Endothelial cell of umbilical vein (primary cell): ENCODE results near the gene POU6F2.

ENCODE experiments used
- CTCF ChIP-seq, 2 donors: IDR thresholded peaks; 1 replicate in 1 of 2; 2 replicates in 1 of 2; pipeline ENCODE4 v1.5.1; 2011; ENCODE audit warnings: low read length in 2 of 2, mild to moderate bottlenecking in 2 of 2, moderate library complexity in 2 of 2, control low read depth in 1 of 2, inconsistent platforms in 1 of 2, low read depth in 1 of 2; ENCODE audit not compliant: insufficient read depth in 1 of 2; ENCODE audit errors: extremely low read depth in 1 of 2
- EZH2 ChIP-seq: IDR thresholded peaks from 2 replicates; pipeline ENCODE4 v1.6.1; 2012; ENCODE audit warnings: borderline replicate concordance, low read depth, mild to moderate bottlenecking, moderate library complexity, low read length, inconsistent platforms; ENCODE audit not compliant: severe bottlenecking
- GATA2 ChIP-seq: IDR thresholded peaks from 2 replicates; pipeline ENCODE4 v1.7.0; 2011; ENCODE audit warnings: low read depth, mild to moderate bottlenecking, moderate library complexity, mixed read lengths, low read length; ENCODE audit not compliant: insufficient read length, insufficient read depth
- POLR2A ChIP-seq: IDR thresholded peaks from 2 replicates; pipeline ENCODE4 v1.6.1; 2012; ENCODE audit warnings: low read depth, mild to moderate bottlenecking, control low read depth, low read length
- POLR2AphosphoS5 ChIP-seq: IDR thresholded peaks from 2 replicates; pipeline ENCODE4 v1.6.1; 2012; ENCODE audit warnings: low read depth, mild to moderate bottlenecking, control low read depth, low read length, moderate library complexity; ENCODE audit not compliant: insufficient read depth
- TF ChIP-seq, protein P1 (sequence below): IDR thresholded peaks from 2 replicates; pipeline ENCODE4 v1.6.1; 2011; ENCODE audit not compliant: insufficient read depth, insufficient read length

DNA sequence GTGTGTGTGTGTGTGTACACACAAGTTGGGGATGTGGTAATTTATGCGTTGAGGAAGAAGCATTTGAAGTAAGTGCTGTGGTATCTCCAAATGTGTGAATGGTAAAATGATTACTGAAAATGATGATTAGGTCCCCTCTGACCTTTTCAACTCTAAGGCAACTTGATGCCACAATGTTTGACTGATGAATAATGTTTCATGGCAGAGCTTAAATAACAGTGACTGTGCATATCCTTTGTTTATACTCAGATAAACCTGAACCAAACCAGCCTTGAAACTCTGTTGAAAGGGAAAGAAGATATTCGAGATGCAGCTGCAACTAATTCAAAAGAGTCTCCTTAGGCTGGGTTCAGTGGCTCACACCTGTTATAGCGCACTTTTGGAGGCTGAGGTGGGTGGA is 523.6 kb downstream of the POU6F2 start:
- TF ChIP-seq CTCF (IDR thresholded peaks at IDR 0.05; ENCODE audit: extremely low read depth in 1 of 2, insufficient read depth in 1 of 2, low read depth in 1 of 2, low read length in 2 of 2) (no peak), EZH2 (no peak), POLR2A (no peak), POLR2AphosphoS5 (no peak), GATA2 (no peak)
- TF ChIP-seq, protein P1, sequence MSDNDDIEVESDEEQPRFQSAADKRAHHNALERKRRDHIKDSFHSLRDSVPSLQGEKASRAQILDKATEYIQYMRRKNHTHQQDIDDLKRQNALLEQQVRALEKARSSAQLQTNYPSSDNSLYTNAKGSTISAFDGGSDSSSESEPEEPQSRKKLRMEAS = no peak
